GM18858 (cell line): Measurements from ENCODE around the gene PBX1.
"Not testable (repeated sequence)": the region's sequence is repeated elsewhere in the genome, so short reads cannot be mapped to it uniquely, and the experiment has no call there.

Source experiments
- ATAC-seq: cut with Tn5 transposase; IDR thresholded peaks from one replicate; pipeline ENCODE4 v1.9.1; 2021; ENCODE audit not compliant: unreplicated experiment

Gene PBX1

GRCh38 chr1:164588516-164589341 lies 29.7 kb downstream of the PBX1 start:
- no peak for ATAC-seq

DNA sequence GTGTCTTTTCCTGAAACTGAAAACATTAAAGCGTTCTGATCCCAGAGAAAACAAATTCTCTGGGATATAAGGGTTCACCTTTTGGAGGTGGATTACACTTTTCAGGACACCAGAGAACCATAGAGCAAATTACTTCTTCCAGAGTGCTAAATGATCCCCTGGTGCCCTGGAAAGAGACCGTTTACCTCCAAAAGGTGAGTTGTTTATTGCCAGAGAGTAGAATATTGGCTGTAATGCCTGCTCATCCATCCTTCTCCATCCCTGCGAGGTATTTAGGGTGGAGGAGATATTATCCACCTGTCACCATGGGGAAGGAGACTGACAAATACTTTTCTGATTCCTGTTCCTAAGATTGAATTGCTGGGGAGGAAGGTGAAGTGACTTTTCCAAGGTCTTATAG lies 30.4 kb downstream of the PBX1 start:
- no peak for ATAC-seq

DNA sequence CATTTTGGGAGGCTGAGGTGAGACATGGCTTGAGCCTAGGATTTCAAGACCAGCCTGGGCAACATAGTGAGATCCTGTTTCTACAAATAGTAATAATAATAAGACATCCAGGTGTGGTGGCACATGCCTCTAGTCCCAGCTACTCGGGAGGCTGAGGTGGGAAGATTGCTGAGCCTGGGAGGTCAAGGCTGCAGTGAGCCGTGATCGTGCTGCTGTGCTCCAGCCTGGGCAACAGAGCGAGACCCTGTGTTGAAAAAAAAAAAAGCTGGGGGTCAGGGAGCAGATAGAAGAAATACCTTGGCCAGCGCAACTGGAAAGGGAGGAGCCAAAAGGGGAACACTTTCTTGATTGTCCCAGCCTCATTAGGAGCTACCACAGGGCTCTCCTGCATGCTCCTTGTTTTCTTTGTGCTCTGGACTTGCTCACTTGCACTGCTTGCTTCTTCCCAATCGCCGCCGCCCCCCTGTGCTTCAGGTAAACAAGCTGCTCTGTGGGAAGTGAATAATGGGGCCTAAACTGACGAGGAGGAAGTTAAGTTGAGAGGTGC lies 31.1 kb downstream of the PBX1 start:
- ATAC-seq = no peak

- no peak for ATAC-seq
These were observed 31.6 kb downstream of the PBX1 start for GRCh38 chr1:164590592-164590991.

DNA sequence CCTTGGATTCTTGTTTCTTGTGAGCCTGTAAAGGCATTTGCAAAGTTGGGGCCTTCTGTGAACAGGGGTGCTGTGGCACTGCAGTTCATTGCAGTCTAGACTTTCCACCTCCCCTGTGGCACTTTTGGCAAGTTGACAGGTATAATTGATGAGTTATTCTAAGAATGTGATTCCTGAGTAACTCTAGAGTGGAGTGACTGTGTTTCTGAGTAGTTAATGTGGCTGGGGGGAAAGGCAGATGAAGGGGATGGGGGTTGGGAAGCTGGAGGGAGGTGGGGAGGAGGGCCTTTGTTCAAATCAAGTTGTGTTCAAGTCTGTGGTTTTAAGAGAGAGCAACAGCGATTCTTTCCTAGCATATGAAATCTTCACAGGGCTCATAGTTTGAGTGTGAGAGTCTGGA lies 32.9 kb downstream of the PBX1 start:
- ATAC-seq = no peak

DNA sequence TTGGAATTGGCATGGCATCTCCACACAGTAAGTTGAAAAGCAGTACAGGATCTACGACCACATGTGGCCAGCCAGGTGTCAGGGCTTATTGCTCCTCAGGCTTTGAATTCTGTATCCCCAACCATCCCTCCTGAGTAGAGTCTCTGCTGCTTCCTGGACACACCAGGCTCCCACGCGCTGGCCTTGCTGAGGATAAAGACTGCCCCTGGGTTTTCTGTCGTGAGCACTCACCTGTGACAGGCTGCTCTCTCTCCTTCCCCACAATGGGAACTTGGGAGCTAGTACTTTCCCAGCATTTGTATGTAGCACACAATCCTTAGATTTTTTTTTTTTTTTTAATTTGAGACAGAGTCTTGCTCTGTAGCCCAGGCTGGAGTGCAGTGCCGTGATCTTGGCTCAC lies 33.6 kb downstream of the PBX1 start:
- no peak for ATAC-seq

DNA sequence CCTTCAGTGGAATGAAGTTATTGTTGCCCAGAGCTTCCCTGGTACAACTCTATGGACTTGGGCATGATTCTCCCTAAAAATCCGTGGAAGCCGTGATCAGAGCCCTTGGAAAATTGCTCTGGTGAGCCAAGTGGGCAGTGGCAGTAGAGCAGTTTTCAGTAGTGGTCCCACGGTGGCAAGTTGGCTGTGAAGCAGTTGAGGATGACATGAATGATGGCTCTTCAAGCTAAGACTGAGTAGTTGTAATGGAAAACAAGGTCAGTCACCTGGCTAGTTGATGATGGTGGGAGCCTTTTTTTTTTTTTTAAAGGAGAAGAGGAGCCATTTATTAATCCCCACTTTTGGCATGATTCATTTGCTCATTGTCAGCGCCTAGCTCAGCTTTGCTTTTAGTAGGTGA lies 36.2 kb downstream of the PBX1 start:
- ATAC-seq = no peak

- ATAC-seq = no peak
These were observed 37.2 kb downstream of the PBX1 start for GRCh38 chr1:164596172-164596571.

- ATAC-seq = no peak
These were observed 39.7 kb downstream of the PBX1 start for GRCh38 chr1:164598719-164599118.

DNA sequence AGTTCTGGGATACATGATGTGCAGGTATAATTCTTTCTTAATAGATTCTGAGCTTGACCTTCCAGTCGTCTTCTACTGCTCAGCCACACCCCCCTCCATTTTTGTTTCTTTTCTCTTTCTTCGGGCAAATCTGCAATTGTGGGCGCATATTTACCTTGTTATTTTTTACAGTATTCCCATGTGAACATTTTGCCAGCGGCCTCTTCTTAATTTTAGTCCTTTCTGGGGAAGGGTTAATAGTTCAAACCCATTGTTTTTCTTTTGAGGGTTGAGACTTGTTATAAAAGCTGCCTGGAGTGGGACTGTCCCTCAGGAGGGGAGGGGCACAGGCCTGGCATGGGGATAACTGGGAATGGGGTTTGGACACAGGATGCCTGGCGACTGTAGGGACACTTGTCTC lies 40.3 kb downstream of the PBX1 start:
- no peak for ATAC-seq

DNA sequence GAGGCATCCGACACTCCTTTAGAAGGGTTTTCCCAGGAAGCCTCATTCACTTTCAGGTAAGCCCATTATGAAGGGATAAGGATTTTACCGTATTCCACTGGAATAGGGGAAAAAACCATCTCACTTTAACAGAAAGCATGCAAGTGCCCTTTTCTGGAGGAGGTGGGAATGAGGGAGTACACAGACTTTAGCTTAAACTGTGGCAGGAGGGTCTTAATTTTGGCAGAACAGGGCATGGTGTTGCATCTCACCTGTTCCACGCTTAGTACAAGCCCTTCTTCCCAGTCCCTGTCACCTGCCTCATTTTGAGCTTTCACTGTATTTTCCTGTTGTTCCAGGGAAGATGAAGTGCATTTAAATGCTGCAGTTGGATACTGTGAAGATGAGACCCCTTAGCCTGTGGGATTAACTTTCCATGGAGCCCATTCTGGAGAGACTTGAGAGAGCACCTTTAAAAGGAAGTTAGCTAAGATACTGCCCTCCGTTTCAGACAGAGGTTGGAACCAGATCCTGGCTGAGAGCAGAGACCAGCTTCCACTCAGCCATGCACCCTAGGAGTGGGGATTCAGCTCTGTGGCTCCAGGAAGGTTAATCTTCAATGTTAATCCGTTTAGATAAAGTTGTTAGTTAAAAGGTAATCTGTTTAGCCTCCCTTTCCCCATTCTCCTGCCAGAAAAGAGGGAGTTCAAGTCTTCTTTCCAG lies 42.6 kb downstream of the PBX1 start:
- no peak for ATAC-seq

DNA sequence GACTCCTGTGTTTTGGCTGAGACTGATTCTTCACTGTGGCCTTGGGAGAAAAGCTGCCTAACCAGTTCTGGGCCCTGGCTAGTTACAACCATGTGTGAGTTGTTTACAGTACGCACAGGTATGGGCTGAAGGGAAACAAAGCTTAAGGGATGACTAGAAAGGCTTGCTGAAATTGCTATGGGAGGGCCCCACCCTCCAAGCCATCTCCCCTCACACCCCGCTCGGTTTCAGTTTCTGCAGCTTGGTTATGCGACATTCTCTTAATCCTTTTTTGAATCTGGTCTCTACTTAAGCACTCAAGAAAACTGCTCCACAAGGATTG lies 43.1 kb downstream of the PBX1 start:
- no peak for ATAC-seq

DNA sequence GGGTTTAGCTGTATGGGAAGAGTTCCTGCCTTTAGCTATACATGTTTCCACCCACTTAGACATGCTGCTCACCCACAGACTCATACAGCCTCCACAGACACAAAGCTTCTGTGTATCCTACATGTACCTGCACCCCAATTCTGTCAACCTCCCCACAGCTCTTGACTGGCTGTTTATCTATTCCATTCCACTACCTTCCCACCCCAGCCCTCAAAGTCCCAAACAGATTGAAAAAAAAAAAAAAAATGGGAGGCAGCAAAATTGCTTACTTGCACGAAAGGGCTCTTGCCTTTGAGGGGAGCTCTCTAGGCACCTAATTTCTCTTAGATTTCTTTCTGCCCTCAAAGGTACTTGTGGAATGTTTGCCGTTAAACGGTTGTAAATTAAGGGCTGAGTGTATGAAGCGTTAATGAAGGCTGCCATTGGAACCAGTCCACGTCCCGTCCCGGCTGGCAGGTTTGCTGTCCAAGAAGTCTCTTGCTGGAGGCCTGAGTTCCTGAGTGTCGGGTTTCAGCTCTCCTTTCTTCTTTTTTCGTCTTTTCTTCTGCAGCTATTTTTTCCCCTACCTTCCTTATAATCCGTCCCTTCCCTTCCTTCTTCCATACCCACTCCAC lies 43.6 kb downstream of the PBX1 start:
- no peak for ATAC-seq

DNA sequence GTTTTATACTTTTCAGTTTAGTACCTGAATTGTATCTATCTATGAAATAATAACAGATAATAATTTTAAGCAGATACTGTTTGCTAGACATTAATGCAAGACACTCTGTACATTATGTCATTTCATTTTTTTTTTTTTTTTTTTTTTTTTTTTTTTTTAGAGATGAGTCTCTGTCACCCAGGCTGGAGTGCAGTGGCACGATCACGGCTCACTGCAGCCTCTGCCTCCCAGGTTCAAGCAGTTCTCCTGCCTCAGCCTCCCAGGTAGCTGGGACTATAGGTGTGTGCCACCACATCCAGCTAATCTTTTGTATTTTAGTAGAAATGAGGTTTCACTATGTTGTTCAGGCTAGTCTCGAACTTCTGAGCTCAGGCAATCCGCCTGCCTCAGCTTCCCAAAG lies 44.8 kb downstream of the PBX1 start:
- not testable (repeated sequence) for ATAC-seq

DNA sequence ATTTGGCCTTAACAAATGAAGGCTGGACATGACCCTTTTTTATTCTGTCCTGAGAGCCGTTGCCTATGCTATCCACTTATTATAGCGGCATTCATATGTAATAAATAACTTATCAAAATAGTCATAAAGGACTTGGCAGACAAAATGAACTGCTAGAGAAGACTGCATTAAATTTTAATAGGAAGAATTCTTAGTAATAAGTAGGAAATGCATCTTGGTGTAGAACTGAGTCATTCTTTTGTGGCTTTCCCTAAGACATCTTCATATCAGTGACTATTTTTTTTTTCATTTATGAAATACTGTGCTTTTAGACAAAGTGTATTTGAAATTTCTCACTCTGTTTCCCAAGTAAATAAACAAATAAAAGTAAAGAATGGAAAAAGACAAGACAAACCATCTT lies 45.6 kb downstream of the PBX1 start:
- ATAC-seq = no peak

- ATAC-seq = no peak
These were observed 46.5 kb downstream of the PBX1 start for GRCh38 chr1:164605254-164606091.

DNA sequence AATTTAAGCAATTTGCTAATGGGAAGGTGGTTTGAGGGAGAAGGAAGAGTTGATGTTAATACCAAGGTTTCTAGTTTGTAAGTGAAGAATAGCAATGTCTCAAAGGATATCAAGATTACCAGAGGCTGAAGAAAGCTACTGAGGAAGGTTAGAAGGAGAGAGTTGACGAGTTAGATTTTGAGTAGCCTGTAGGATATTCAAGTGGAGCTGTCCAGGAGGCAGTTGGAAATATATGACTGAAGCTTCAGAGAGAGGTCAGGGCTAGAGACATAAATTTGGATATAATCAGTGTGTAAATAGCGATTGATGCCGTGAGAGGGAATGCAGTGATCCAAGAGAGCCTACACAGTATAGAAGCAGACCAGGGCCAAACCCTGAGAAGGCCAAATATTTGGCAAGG lies 48.4 kb downstream of the PBX1 start:
- no peak for ATAC-seq

GRCh38 chr1:164608651-164609057 lies 49.7 kb downstream of the PBX1 start:
- no peak for ATAC-seq

GRCh38 chr1:164609089-164609488 lies 50.1 kb downstream of the PBX1 start:
- ATAC-seq = no peak

DNA sequence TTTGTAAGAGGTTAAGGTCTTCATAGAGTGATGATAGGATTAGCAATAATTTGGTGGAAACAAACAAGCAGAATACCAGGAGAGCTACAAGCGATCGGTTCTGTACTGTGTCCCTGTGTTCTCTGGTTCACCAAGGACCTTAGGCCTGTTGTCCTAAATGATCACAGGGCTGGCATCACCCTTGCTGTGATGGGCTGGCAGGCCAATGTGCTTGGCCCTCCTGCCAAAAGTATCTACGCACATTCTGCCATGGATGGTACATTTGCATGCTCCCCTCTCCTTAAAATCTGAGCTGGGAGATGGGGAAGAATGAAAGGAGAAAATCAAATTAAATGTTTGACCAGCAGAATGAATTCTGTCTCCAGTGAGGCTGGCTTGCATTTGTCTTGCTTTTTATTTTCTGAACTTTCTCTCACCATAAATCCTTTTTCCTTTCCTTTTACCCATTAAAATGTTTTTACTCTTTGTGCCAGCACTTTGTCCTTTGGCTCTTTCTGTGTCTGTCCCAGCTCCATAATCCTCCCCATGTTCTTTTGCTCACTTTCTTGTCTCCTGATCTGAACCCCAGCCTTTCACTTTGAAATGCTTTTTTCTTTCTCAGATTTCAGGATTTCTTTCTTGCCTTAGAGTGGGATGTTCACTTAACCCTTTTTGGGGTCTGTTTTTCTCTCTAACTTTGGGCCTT lies 51.7 kb downstream of the PBX1 start:
- ATAC-seq = no peak
